ENCODE measurements around the gene BMERB1.

BMERB1 gene

GRCh38 chr16:15526731-15527130 lies 92.3 kb downstream of the BMERB1 start:
- no peaks in the 10 kb centered on the region for H3K9me3 ChIP-seq (ENCODE audit: control insufficient read depth in 5 of 5, low read length in 5 of 5)
- H3K27me3 ChIP-seq (ENCODE audit: control insufficient read depth in 5 of 5, insufficient read depth in 4 of 5, low read length in 5 of 5): no peaks in the 10 kb centered on the region
- H3K27ac ChIP-seq (ENCODE audit: low read depth, low read length): no peak overlapping the region
- H3K4me1 ChIP-seq (ENCODE audit: control insufficient read depth in 5 of 5, insufficient read depth in 5 of 5, low read length in 5 of 5): peaks cover 2 to 10% (median 7%) of the 10 kb centered on the region in 5 donors
- H3K36me3 ChIP-seq (ENCODE audit: control insufficient read depth in 5 of 5, insufficient read depth in 5 of 5, low read length in 5 of 5): peaks cover 0 to 3% (median 0%) of the 10 kb centered on the region in 5 donors
- no peak overlapping the region for H3K9ac ChIP-seq (ENCODE audit: low read length in 5 of 5)
- H3K4me3 ChIP-seq (ENCODE audit: low read depth in 1 of 5, low read length in 5 of 5): no peak overlapping the region

GRCh38 chr16:15529673-15530072 lies 95.3 kb downstream of the BMERB1 start:
- no peak overlapping the region for H3K9ac ChIP-seq (ENCODE audit: low read length in 5 of 5)
- no peak overlapping the region for H3K4me3 ChIP-seq (ENCODE audit: low read depth in 1 of 5, low read length in 5 of 5)
- peaks cover 0 to 3% (median 0%) of the 10 kb centered on the region in 5 donors for H3K36me3 ChIP-seq (ENCODE audit: control insufficient read depth in 5 of 5, insufficient read depth in 5 of 5, low read length in 5 of 5)
- no peak overlapping the region for H3K27ac ChIP-seq (ENCODE audit: low read depth, low read length)
- H3K4me1 ChIP-seq (ENCODE audit: control insufficient read depth in 5 of 5, insufficient read depth in 5 of 5, low read length in 5 of 5): peaks cover 0 to 2% (median 0%) of the 10 kb centered on the region in 5 donors
- H3K27me3 ChIP-seq (ENCODE audit: control insufficient read depth in 5 of 5, insufficient read depth in 4 of 5, low read length in 5 of 5): no peaks in the 10 kb centered on the region
- no peaks in the 10 kb centered on the region for H3K9me3 ChIP-seq (ENCODE audit: control insufficient read depth in 5 of 5, low read length in 5 of 5)

- H3K9me3 ChIP-seq (ENCODE audit: control insufficient read depth in 5 of 5, low read length in 5 of 5): no peaks in the 10 kb centered on the region
- peaks cover 0 to 2% (median 0%) of the 10 kb centered on the region in 5 donors for H3K4me1 ChIP-seq (ENCODE audit: control insufficient read depth in 5 of 5, insufficient read depth in 5 of 5, low read length in 5 of 5)
- H3K9ac ChIP-seq (ENCODE audit: low read length in 5 of 5): no peak overlapping the region
- no peaks in the 10 kb centered on the region for H3K27me3 ChIP-seq (ENCODE audit: control insufficient read depth in 5 of 5, insufficient read depth in 4 of 5, low read length in 5 of 5)
- no peak overlapping the region for H3K27ac ChIP-seq (ENCODE audit: low read depth, low read length)
- no peak overlapping the region for H3K4me3 ChIP-seq (ENCODE audit: low read depth in 1 of 5, low read length in 5 of 5)
- peaks cover 0 to 3% (median 0%) of the 10 kb centered on the region in 5 donors for H3K36me3 ChIP-seq (ENCODE audit: control insufficient read depth in 5 of 5, insufficient read depth in 5 of 5, low read length in 5 of 5)
Observed at GRCh38 chr16:15530085-15530484, 95.7 kb downstream of the BMERB1 start.

GRCh38 chr16:15532825-15533224 lies 98.4 kb downstream of the BMERB1 start:
- H3K9me3 ChIP-seq (ENCODE audit: control insufficient read depth in 5 of 5, low read length in 5 of 5): no peaks in the 10 kb centered on the region
- H3K27me3 ChIP-seq (ENCODE audit: control insufficient read depth in 5 of 5, insufficient read depth in 4 of 5, low read length in 5 of 5): no peaks in the 10 kb centered on the region
- H3K4me1 ChIP-seq (ENCODE audit: control insufficient read depth in 5 of 5, insufficient read depth in 5 of 5, low read length in 5 of 5): peaks cover 0 to 2% (median 0%) of the 10 kb centered on the region in 5 donors
- H3K4me3 ChIP-seq (ENCODE audit: low read depth in 1 of 5, low read length in 5 of 5): no peak overlapping the region
- H3K36me3 ChIP-seq (ENCODE audit: control insufficient read depth in 5 of 5, insufficient read depth in 5 of 5, low read length in 5 of 5): peaks cover 0 to 7% (median 3%) of the 10 kb centered on the region in 5 donors
- H3K27ac ChIP-seq (ENCODE audit: low read depth, low read length): no peak overlapping the region
- no peak overlapping the region for H3K9ac ChIP-seq (ENCODE audit: low read length in 5 of 5)

GRCh38 chr16:15533386-15533785 lies 99.0 kb downstream of the BMERB1 start:
- Histone ChIP-seq H3K9me3 (ENCODE audit: control insufficient read depth in 5 of 5, low read length in 5 of 5) (no peaks in the 10 kb centered on the region), H3K27me3 (ENCODE audit: control insufficient read depth in 5 of 5, insufficient read depth in 4 of 5, low read length in 5 of 5) (no peaks in the 10 kb centered on the region), H3K9ac (ENCODE audit: low read length in 5 of 5) (no peak overlapping the region), H3K4me1 (ENCODE audit: control insufficient read depth in 5 of 5, insufficient read depth in 5 of 5, low read length in 5 of 5) (peaks cover 0 to 2% (median 0%) of the 10 kb centered on the region in 5 donors), H3K27ac (ENCODE audit: low read depth, low read length) (no peak overlapping the region), H3K36me3 (ENCODE audit: control insufficient read depth in 5 of 5, insufficient read depth in 5 of 5, low read length in 5 of 5) (peaks cover 0 to 7% (median 0%) of the 10 kb centered on the region in 5 donors), H3K4me3 (ENCODE audit: low read depth in 1 of 5, low read length in 5 of 5) (no peak overlapping the region)

- no peaks in the 10 kb centered on the region for H3K4me1 ChIP-seq (ENCODE audit: control insufficient read depth in 5 of 5, insufficient read depth in 5 of 5, low read length in 5 of 5)
- no peak overlapping the region for H3K27ac ChIP-seq (ENCODE audit: low read depth, low read length)
- H3K4me3 ChIP-seq (ENCODE audit: low read depth in 1 of 5, low read length in 5 of 5): no peak overlapping the region
- H3K9ac ChIP-seq (ENCODE audit: low read length in 5 of 5): no peak overlapping the region
- H3K9me3 ChIP-seq (ENCODE audit: control insufficient read depth in 5 of 5, low read length in 5 of 5): no peaks in the 10 kb centered on the region
- no peaks in the 10 kb centered on the region for H3K27me3 ChIP-seq (ENCODE audit: control insufficient read depth in 5 of 5, insufficient read depth in 4 of 5, low read length in 5 of 5)
- H3K36me3 ChIP-seq (ENCODE audit: control insufficient read depth in 5 of 5, insufficient read depth in 5 of 5, low read length in 5 of 5): peaks cover 0 to 7% (median 0%) of the 10 kb centered on the region in 5 donors
Observed at GRCh38 chr16:15535772-15536171, 101.4 kb downstream of the BMERB1 start.

- H3K36me3 ChIP-seq (ENCODE audit: control insufficient read depth in 5 of 5, insufficient read depth in 5 of 5, low read length in 5 of 5): peaks cover 0 to 7% (median 0%) of the 10 kb centered on the region in 5 donors
- no peak overlapping the region for H3K4me3 ChIP-seq (ENCODE audit: low read depth in 1 of 5, low read length in 5 of 5)
- H3K9me3 ChIP-seq (ENCODE audit: control insufficient read depth in 5 of 5, low read length in 5 of 5): no peaks in the 10 kb centered on the region
- H3K4me1 ChIP-seq (ENCODE audit: control insufficient read depth in 5 of 5, insufficient read depth in 5 of 5, low read length in 5 of 5): no peaks in the 10 kb centered on the region
- H3K9ac ChIP-seq (ENCODE audit: low read length in 5 of 5): no peak overlapping the region
- H3K27me3 ChIP-seq (ENCODE audit: control insufficient read depth in 5 of 5, insufficient read depth in 4 of 5, low read length in 5 of 5): no peaks in the 10 kb centered on the region
- H3K27ac ChIP-seq (ENCODE audit: low read depth, low read length): no peak overlapping the region
Observed at GRCh38 chr16:15536843-15537242, 102.5 kb downstream of the BMERB1 start.

GRCh38 chr16:15538507-15538906 lies 104.1 kb downstream of the BMERB1 start:
- H3K36me3 ChIP-seq (ENCODE audit: control insufficient read depth in 5 of 5, insufficient read depth in 5 of 5, low read length in 5 of 5): peaks cover 0 to 7% (median 0%) of the 10 kb centered on the region in 5 donors
- H3K27ac ChIP-seq (ENCODE audit: low read depth, low read length): no peak overlapping the region
- H3K9me3 ChIP-seq (ENCODE audit: control insufficient read depth in 5 of 5, low read length in 5 of 5): peaks cover 0 to 8% (median 2%) of the 10 kb centered on the region in 5 donors
- no peak overlapping the region for H3K4me3 ChIP-seq (ENCODE audit: low read depth in 1 of 5, low read length in 5 of 5)
- no peaks in the 10 kb centered on the region for H3K4me1 ChIP-seq (ENCODE audit: control insufficient read depth in 5 of 5, insufficient read depth in 5 of 5, low read length in 5 of 5)
- no peak overlapping the region for H3K9ac ChIP-seq (ENCODE audit: low read length in 5 of 5)
- H3K27me3 ChIP-seq (ENCODE audit: control insufficient read depth in 5 of 5, insufficient read depth in 4 of 5, low read length in 5 of 5): no peaks in the 10 kb centered on the region

- H3K36me3 ChIP-seq (ENCODE audit: control insufficient read depth in 5 of 5, insufficient read depth in 5 of 5, low read length in 5 of 5): peaks cover 0 to 7% (median 0%) of the 10 kb centered on the region in 5 donors
- no peak overlapping the region for H3K27ac ChIP-seq (ENCODE audit: low read depth, low read length)
- no peaks in the 10 kb centered on the region for H3K27me3 ChIP-seq (ENCODE audit: control insufficient read depth in 5 of 5, insufficient read depth in 4 of 5, low read length in 5 of 5)
- H3K4me3 ChIP-seq (ENCODE audit: low read depth in 1 of 5, low read length in 5 of 5): no peak overlapping the region
- no peaks in the 10 kb centered on the region for H3K4me1 ChIP-seq (ENCODE audit: control insufficient read depth in 5 of 5, insufficient read depth in 5 of 5, low read length in 5 of 5)
- no peak overlapping the region for H3K9ac ChIP-seq (ENCODE audit: low read length in 5 of 5)
- H3K9me3 ChIP-seq (ENCODE audit: control insufficient read depth in 5 of 5, low read length in 5 of 5): peaks cover 0 to 8% (median 2%) of the 10 kb centered on the region in 5 donors
Observed at GRCh38 chr16:15539197-15539596, 104.8 kb downstream of the BMERB1 start.

- Histone ChIP-seq H3K27me3 (ENCODE audit: control insufficient read depth in 5 of 5, insufficient read depth in 4 of 5, low read length in 5 of 5) (no peaks in the 10 kb centered on the region), H3K36me3 (ENCODE audit: control insufficient read depth in 5 of 5, insufficient read depth in 5 of 5, low read length in 5 of 5) (no peaks in the 10 kb centered on the region), H3K4me3 (ENCODE audit: low read depth in 1 of 5, low read length in 5 of 5) (no peak overlapping the region), H3K9ac (ENCODE audit: low read length in 5 of 5) (no peak overlapping the region), H3K4me1 (ENCODE audit: control insufficient read depth in 5 of 5, insufficient read depth in 5 of 5, low read length in 5 of 5) (no peaks in the 10 kb centered on the region), H3K27ac (ENCODE audit: low read depth, low read length) (no peak overlapping the region), H3K9me3 (ENCODE audit: control insufficient read depth in 5 of 5, low read length in 5 of 5) (peaks cover 0 to 8% (median 2%) of the 10 kb centered on the region in 5 donors)
Observed at GRCh38 chr16:15542261-15542660, 107.9 kb downstream of the BMERB1 start.

Data from subcutaneous abdominal adipose tissue (tissue), 5 donors.